Endodermal cell (in vitro differentiated cells): ENCODE results near the gene DOK1. TPM values are rescaled to one million over a fixed set of nuclear protein-coding genes. Genes with fewer than 3 reads are reported as not detected.

Experiments
- DNase-seq: peaks from one replicate; pipeline ENCODE4 v3.0.0-alpha.2; 2017
- H3K27ac ChIP-seq: 2 replicates; pipeline ENCODE4 v1.5.1; 2013; ENCODE audit warnings: mild to moderate bottlenecking, low read depth, low read length, moderate library complexity
- H3K27me3 ChIP-seq: 2 replicates; pipeline ENCODE4 v1.6.1; 2013; ENCODE audit warnings: mild to moderate bottlenecking, low read length, moderate library complexity; ENCODE audit not compliant: insufficient read depth, control insufficient read depth, poor library complexity, severe bottlenecking
- H3K36me3 ChIP-seq: 2 replicates; pipeline ENCODE4 v1.7.0; 2013; ENCODE audit warnings: mild to moderate bottlenecking, low read length, moderate library complexity; ENCODE audit not compliant: control insufficient read depth, insufficient read depth
- H3K4me1 ChIP-seq: one replicate; pipeline ENCODE4 v1.7.0; 2013; ENCODE audit warnings: low read length; ENCODE audit not compliant: control insufficient read depth, insufficient read depth
- H3K4me3 ChIP-seq: 2 replicates; pipeline ENCODE4 v1.5.1; 2013; ENCODE audit warnings: mild to moderate bottlenecking, low read length, moderate library complexity
- H3K9ac ChIP-seq: 2 replicates; pipeline ENCODE4 v1.6.1; 2013; ENCODE audit warnings: mild to moderate bottlenecking, low read length, moderate library complexity; ENCODE audit not compliant: poor library complexity, severe bottlenecking; ENCODE audit errors: extremely low read depth
- H3K9me3 ChIP-seq: 2 replicates; pipeline ENCODE4 v1.6.1; 2013; ENCODE audit warnings: mild to moderate bottlenecking, low read length, moderate library complexity; ENCODE audit not compliant: control insufficient read depth
- H3K27ac Mint-ChIP-seq: 2 replicates; pipeline ENCODE4 v1.8.0; 2020; ENCODE audit warnings: mixed read lengths
- H3K27me3 Mint-ChIP-seq: 2 replicates; pipeline ENCODE4 v1.8.0; 2021; ENCODE audit warnings: mild to moderate bottlenecking, mixed read lengths; ENCODE audit not compliant: insufficient read depth
- H3K36me3 Mint-ChIP-seq: 2 replicates; pipeline ENCODE4 v1.8.0; 2020; ENCODE audit warnings: low read depth, mixed read lengths
- H3K4me1 Mint-ChIP-seq: 2 replicates; pipeline ENCODE4 v1.8.0; 2020; ENCODE audit warnings: mixed read lengths
- H3K4me3 Mint-ChIP-seq: 2 replicates; pipeline ENCODE4 v1.8.0; 2020; ENCODE audit warnings: mild to moderate bottlenecking, moderate library complexity, mixed read lengths
- H3K9me3 Mint-ChIP-seq: 2 replicates; pipeline ENCODE4 v1.8.0; 2020; ENCODE audit warnings: mild to moderate bottlenecking, mixed read lengths
- CTCF ChIP-seq: fragments of 200-600 bp; sonication (generic); conservative IDR thresholded peaks from 2 replicates; pipeline ENCODE4 v1.5.0; 2021; ENCODE audit warnings: antibody characterized with exemption, mild to moderate bottlenecking
- WGBS, 2 experiments: methylation state at CpG; one replicate each; pipeline versions ENCODE4 v1.1.5 to v1.1.7; 2013; ENCODE audit warnings: missing lambda C conversion rate in 2 of 2, mixed read lengths in 1 of 2; ENCODE audit not compliant: insufficient coverage in 1 of 2, insufficient read length in 1 of 2; 5-methylcytosine and 5-hydroxymethylcytosine counted together
- total RNA-seq, 2 donors: library from RNA; stranded (reverse); fragmentation: NEBNext Ultra II Directional in 1 of 2; extraction: Animal tissue kit (Norgen Biotek cat#: 25700) in 1 of 2; gene quantifications; 2 replicates in 1 of 2; 3 replicates in 1 of 2; pipeline ENCODE4 v1.2.1, GENCODE V29; 2021

DOK1 gene
- total RNA-seq, 2 donors from 2014 or later: 12.9 to 15.1 TPM

GRCh38 chr2:74575320-74575719 lies 20.8 kb downstream of the DOK1 start:
- Mint-ChIP-seq H3K4me1 (no peaks in the 10 kb centered on the region), H3K4me3 (no peak overlapping the region), H3K27ac (no peak overlapping the region), H3K36me3 (no peaks in the 10 kb centered on the region), H3K9me3 (no peaks in the 10 kb centered on the region), H3K27me3 (peaks cover 10% of the 10 kb centered on the region)
- no peak overlapping the region for H3K9ac ChIP-seq
- DNase-seq: no peak
- H3K27me3 ChIP-seq: peaks cover 45% of the 10 kb centered on the region
- H3K36me3 ChIP-seq: no peaks in the 10 kb centered on the region
- 91 to 100% methylated on average over 4 of the region's 4 CpGs for WGBS, 2 experiments
- H3K27ac ChIP-seq: no peak overlapping the region
- H3K9me3 ChIP-seq: no peaks in the 10 kb centered on the region
- H3K4me1 ChIP-seq: no peaks in the 10 kb centered on the region
- TF ChIP-seq CTCF: no peak
- no peak overlapping the region for H3K4me3 ChIP-seq

GRCh38 chr2:74576211-74576862 lies 21.8 kb downstream of the DOK1 start:
- Histone ChIP-seq H3K27me3 (peaks cover 45% of the 10 kb centered on the region), H3K9ac (no peak overlapping the region)
- no peaks in the 10 kb centered on the region for H3K36me3 Mint-ChIP-seq

GRCh38 chr2:74576863-74577229 lies 22.3 kb downstream of the DOK1 start:
- no peak for DNase-seq
- no peaks in the 10 kb centered on the region for H3K36me3 Mint-ChIP-seq
- Histone ChIP-seq H3K27me3 (peaks cover 45% of the 10 kb centered on the region), H3K9ac (no peak overlapping the region), H3K4me3 (no peak overlapping the region), H3K9me3 (no peaks in the 10 kb centered on the region), H3K27ac (no peak overlapping the region), H3K4me1 (no peaks in the 10 kb centered on the region), H3K36me3 (no peaks in the 10 kb centered on the region)
- TF ChIP-seq CTCF: no peak
- H3K4me3 Mint-ChIP-seq: no peak overlapping the region
- no peak overlapping the region for H3K27ac Mint-ChIP-seq
- no peaks in the 10 kb centered on the region for H3K4me1 Mint-ChIP-seq
- 100% methylated on average over 1 of the region's 1 CpG; no CpG with 5 or more reads in 1 of the 2 experiments for WGBS, 2 experiments
- no peaks in the 10 kb centered on the region for H3K9me3 Mint-ChIP-seq
- H3K27me3 Mint-ChIP-seq: peaks cover 14% of the 10 kb centered on the region

More at GRCh38 chr2:74576211-74576862, 21.8 kb downstream of the DOK1 start:
- WGBS, 2 experiments: 92 to 96% methylated on average over 3 to 7 of the region's 7 CpGs
- no peaks in the 10 kb centered on the region for H3K4me1 Mint-ChIP-seq
- H3K4me3 Mint-ChIP-seq: no peak overlapping the region
- TF ChIP-seq CTCF: no peak
- Histone ChIP-seq H3K36me3 (no peaks in the 10 kb centered on the region), H3K4me1 (no peaks in the 10 kb centered on the region), H3K4me3 (no peak overlapping the region), H3K27ac (no peak overlapping the region), H3K9me3 (no peaks in the 10 kb centered on the region)
- DNase-seq: no peak
- H3K27me3 Mint-ChIP-seq: peaks cover 14% of the 10 kb centered on the region
- H3K9me3 Mint-ChIP-seq: no peaks in the 10 kb centered on the region
- no peak overlapping the region for H3K27ac Mint-ChIP-seq
